ENCODE measurements around the gene ARHGDIA.

Gene ARHGDIA

GRCh38 chr17:81865358-81865732, 5.8 kb downstream of the ARHGDIA start:
- H3K27ac ChIP-seq: peak overlapping the region; percentile 100
- TF ChIP-seq, protein P1, sequence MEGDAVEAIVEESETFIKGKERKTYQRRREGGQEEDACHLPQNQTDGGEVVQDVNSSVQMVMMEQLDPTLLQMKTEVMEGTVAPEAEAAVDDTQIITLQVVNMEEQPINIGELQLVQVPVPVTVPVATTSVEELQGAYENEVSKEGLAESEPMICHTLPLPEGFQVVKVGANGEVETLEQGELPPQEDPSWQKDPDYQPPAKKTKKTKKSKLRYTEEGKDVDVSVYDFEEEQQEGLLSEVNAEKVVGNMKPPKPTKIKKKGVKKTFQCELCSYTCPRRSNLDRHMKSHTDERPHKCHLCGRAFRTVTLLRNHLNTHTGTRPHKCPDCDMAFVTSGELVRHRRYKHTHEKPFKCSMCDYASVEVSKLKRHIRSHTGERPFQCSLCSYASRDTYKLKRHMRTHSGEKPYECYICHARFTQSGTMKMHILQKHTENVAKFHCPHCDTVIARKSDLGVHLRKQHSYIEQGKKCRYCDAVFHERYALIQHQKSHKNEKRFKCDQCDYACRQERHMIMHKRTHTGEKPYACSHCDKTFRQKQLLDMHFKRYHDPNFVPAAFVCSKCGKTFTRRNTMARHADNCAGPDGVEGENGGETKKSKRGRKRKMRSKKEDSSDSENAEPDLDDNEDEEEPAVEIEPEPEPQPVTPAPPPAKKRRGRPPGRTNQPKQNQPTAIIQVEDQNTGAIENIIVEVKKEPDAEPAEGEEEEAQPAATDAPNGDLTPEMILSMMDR (conservative IDR thresholded peaks at IDR 0.05): no peak
- TF ChIP-seq ZFX (IDR thresholded peaks at IDR 0.05): no peak

DNA sequence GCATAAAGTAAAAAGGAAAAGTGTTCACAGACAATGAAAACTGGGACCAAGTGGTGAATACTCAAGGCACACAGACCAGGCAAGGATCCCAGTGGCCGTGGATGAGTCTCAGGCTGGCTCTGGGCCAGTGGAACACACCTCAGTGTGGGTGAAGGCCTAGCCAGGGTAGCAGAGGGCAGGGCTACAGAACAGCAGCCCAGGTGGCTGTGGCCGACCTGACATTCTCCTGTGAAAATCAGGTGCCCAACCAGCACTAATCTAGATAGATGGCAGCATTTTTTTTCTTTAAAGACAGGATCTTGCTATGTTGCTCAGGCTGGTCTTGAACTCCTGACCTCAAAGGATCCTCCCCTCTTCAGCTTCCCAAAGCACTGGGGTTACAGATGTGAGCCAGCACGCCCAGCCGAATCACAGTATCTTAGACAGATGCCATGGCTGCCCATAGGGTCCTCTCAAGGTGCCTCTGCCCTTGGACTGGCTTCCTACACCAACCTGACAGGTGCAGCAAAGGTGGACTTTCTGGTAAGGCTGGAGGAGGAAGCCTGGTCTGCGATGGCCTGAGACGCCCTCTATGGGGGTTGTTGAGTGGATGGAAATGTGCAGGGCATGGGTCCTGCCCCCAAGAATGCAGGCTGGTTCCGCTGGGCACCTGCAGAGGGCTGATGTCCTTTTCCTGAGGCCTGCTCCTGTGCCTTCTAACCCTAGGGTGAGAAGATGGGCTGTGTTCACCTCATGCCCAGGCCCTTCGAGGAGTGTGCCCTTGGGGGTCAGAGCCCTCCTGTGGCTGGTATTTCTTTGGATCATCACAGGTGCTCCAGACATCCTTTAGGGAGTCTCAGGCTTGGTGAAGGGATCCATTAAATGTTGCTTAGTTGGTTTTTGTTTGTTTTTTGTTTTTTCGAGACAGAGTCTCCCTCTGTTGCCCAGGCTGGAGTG, 7.0 kb downstream of the ARHGDIA start:
- H3K27ac ChIP-seq: peak overlapping the region; percentile 100; the same call in 1 of the 2 replicates
- TF ChIP-seq ZFX (IDR thresholded peaks at IDR 0.05): no peak
- TF ChIP-seq, protein P1 (conservative IDR thresholded peaks at IDR 0.05): no peak

- 0 out of 2 replicates have a peak overlapping the region, but pooled peaks have one; percentile 96 for H3K27ac ChIP-seq
Measured at GRCh38 chr17:81863123-81863675, 7.9 kb downstream of the ARHGDIA start.

DNA sequence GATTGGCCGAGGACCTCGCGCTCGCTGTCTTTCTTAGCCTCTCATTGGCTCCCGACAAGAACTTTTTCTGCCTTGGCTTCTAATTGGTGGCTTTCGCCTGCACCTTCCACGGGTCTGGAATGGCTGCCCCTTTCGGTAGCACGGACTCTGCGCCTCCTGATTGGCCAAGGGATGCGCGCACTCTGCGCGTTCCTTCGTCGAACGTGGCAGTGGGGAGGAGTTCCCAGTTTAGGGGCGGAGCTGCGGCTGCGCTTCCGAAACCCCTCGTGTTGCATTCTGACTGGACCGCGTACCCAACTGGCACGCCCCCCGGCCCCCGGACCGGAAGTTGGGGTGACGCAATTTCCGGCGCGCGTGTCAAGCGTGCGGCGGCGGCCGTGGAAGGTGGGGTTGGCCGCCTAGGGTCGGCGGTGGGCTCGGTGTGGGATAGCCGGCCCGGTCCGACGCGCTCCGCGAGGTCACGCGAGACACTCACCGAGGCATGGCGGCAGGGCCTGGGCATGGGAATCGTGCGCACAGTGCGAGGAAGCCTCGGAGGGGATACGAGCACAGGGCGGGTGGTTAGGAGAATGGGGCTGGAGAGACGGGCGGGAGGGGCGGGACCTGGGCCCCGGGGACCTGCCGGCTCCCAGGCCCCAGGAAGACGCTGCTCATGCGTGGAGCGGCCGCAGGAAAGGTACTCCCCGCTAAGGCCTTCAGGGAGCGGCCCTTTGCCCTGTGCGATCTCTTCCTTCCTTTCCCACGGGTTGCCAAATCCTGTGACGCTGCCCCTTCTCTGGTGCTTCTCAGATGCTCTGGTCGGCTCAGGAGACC, 10.2 kb downstream of the ARHGDIA start:
- peak overlapping the region; percentile 96 for H3K27ac ChIP-seq
- TF ChIP-seq ZFX (IDR thresholded peaks at IDR 0.05): peak; percentile 73
- TF ChIP-seq, protein P1 (conservative IDR thresholded peaks at IDR 0.05): no peak

More at GRCh38 chr17:81863123-81863675, 7.9 kb downstream of the ARHGDIA start:
- TF ChIP-seq, protein P1 (conservative IDR thresholded peaks at IDR 0.05): no peak
- no peak for TF ChIP-seq ZFX (IDR thresholded peaks at IDR 0.05)

DNA sequence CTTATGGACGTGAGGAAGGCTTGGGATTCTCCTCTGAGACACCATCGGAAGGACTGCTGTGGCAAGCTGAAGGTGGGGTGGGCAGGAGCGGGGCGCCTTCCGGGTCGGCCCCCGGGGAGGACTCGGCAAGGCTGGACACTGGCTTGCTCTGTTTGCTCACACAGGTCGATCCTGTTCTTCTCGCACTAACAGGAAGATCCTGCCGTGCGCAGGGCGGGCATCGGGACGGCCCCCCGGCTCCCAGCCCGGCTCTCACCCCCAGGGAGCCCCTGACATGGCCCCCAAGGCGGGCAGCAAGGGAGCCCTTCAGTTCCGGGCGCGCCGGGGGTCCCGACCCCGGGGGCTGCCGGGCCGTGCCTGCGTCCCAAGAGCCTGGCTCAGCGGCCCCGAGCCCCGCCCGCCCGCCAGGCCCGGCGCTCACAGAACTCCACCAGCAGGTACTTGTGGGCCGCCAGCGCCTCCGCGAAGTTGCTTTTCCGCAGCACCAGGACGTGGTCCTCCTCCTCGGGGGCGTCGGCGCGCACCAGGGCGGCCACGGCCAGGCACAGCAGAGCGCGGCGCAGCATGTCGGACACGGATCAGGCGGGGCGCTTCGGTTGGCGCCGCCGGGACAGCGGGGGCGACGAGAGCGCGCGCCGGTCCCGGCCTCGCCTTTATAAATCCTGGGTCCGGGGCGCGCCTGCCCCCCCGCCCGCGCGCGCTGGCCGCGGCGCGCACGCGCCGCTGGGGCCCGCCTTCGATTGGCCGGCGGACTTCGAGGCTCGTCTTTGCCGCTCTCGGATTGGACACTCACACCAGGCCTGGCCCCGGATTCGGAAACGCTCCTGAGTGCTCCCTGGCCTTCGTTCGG, 11.0 kb downstream of the ARHGDIA start, which contains the start of gene P4HB:
Gene P4HB (minus strand): TSS at position 630 of the 850 bp plus-strand sequence. CDS start 64 bp downstream, at position 566.
- TF ChIP-seq, protein P1 (conservative IDR thresholded peaks at IDR 0.05): no peak
- TF ChIP-seq ZFX (IDR thresholded peaks at IDR 0.05): peak; percentile 84; the same call in 1 of the 2 replicates
- peak within 1 kb of the TSS; percentile 96 for H3K27ac ChIP-seq
